Measurements from ENCODE around the gene ASNSD1. TPM values are rescaled to one million over a fixed set of nuclear protein-coding genes. Genes with fewer than 3 reads are reported as not detected.
"Not testable (repeated sequence)": the region's sequence is repeated elsewhere in the genome, so short reads cannot be mapped to it uniquely, and the experiment has no call there.

Gene ASNSD1
- total RNA-seq, 2 donors from 2014 or later, result 36.7 to 38.8 TPM

DNA sequence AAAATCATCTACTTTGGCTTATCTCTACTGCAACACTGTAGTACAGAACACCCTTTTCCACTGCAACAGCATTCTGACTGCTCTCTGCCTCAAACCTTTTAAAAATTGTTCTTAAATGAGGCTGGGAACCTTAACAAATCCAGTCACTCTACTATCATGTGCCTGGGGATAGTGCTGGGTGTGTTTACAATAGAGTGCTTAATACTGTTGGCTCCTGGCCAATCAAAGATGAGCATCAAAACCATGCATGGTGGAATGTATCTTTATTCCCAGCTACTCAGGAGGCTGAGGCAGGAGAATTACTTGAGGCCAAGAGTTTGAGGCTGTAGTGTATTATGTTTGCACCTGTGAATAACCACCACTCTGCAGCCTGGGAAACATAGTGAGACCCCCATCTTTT, 20.6 kb downstream of the ASNSD1 start:
- H3K27ac ChIP-seq, result no peak overlapping the region
- DNase-seq (ENCODE audit: low spot score), result no peak
- H3K4me3 ChIP-seq, result no peak overlapping the region
- H3K9me3 ChIP-seq, result peaks cover 0 to 8% of the 10 kb centered on the region in 2 donors
- TF ChIP-seq CTCF (IDR thresholded peaks at IDR 0.05), result no peak
- H3K36me3 ChIP-seq, result no peaks in the 10 kb centered on the region
- peaks cover 0 to 5% of the 10 kb centered on the region in 2 donors for H3K4me1 ChIP-seq
- no peaks in the 10 kb centered on the region for H3K27me3 ChIP-seq

DNA sequence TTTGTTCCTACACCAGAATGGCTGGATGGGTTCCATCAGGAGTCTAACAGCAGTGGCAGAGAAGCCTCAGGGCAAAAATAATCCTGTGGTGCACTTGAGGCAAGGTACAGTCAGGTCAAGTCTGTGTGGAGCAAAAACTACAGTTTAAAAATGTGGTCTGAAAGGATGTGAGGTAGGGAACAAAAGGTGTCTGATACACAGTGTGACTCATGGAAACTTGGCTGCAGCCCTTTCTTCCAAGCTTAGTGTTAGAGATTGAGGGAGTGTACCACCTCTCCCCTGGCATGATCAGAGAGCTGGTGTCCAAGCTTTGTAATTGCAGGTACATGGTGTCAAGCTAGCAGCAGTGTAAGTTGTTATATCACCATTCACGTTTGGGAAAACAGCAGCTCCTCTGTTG, 22.1 kb downstream of the ASNSD1 start:
- H3K27ac ChIP-seq, result no peak overlapping the region
- no peak for TF ChIP-seq CTCF (IDR thresholded peaks at IDR 0.05)
- no peaks in the 10 kb centered on the region for H3K36me3 ChIP-seq
- no peaks in the 10 kb centered on the region for H3K27me3 ChIP-seq
- no peak overlapping the region for H3K4me3 ChIP-seq
- peaks cover 0 to 5% of the 10 kb centered on the region in 2 donors for H3K4me1 ChIP-seq
- peaks cover 0 to 8% of the 10 kb centered on the region in 2 donors for H3K9me3 ChIP-seq
- no peak for DNase-seq (ENCODE audit: low spot score)

GRCh38 chr2:189684811-189685210, 23.6 kb downstream of the ASNSD1 start:
- no peaks in the 10 kb centered on the region for H3K36me3 ChIP-seq
- no peak for TF ChIP-seq CTCF (IDR thresholded peaks at IDR 0.05)
- H3K27me3 ChIP-seq, result no peaks in the 10 kb centered on the region
- no peak overlapping the region for H3K27ac ChIP-seq
- H3K4me3 ChIP-seq, result no peak overlapping the region
- H3K4me1 ChIP-seq, result peaks cover 0 to 5% of the 10 kb centered on the region in 2 donors
- H3K9me3 ChIP-seq, result no peaks in the 10 kb centered on the region
- DNase-seq (ENCODE audit: low spot score), result no peak

- no peaks in the 10 kb centered on the region for H3K9me3 ChIP-seq
- DNase-seq (ENCODE audit: low spot score), result no peak
- no peak for TF ChIP-seq CTCF (IDR thresholded peaks at IDR 0.05)
- no peaks in the 10 kb centered on the region for H3K36me3 ChIP-seq
- no peaks in the 10 kb centered on the region for H3K27me3 ChIP-seq
- peaks cover 0 to 5% of the 10 kb centered on the region in 2 donors for H3K4me1 ChIP-seq
- no peak overlapping the region for H3K4me3 ChIP-seq
- no peak overlapping the region for H3K27ac ChIP-seq
These were observed 24.4 kb downstream of the ASNSD1 start for GRCh38 chr2:189685540-189686229.

DNA sequence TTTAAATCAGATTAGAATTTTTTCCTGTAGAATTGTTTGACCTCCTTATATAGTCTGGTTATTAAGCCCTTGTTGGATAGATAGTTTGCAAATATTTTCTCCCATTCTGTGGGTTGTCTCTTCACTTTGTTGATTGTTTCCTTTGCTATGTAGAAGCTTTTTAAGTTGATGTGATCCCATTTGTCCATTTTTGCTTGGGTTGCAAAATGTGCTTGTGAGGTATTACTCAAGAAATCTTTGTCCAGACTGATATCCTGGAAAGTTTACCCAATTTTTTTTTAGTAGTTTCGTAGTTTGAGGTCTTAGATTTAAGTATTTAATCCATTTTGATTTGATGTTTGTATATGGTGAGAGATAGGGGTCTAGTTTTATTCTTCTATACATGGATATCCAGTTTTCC, 26.5 kb downstream of the ASNSD1 start:
- H3K4me3 ChIP-seq; H3K9me3 ChIP-seq; H3K27ac ChIP-seq; H3K4me1 ChIP-seq; H3K36me3 ChIP-seq; H3K27me3 ChIP-seq; DNase-seq (ENCODE audit: low spot score): not testable (repeated sequence)

- Histone ChIP-seq H3K4me3 (no peak overlapping the region), H3K27ac (no peak overlapping the region), H3K36me3 (peaks cover 5% of the 10 kb centered on the region), H3K27me3 (no peaks in the 10 kb centered on the region), H3K4me1 (no peaks in the 10 kb centered on the region), H3K9me3 (no peaks in the 10 kb centered on the region)
- DNase-seq (ENCODE audit: low spot score), result no peak
- TF ChIP-seq CTCF (IDR thresholded peaks at IDR 0.05), result no peak
These were observed 35.0 kb downstream of the ASNSD1 start for GRCh38 chr2:189696223-189696622.
